ENCODE data around the gene PJA2. TPM values are rescaled to one million over a fixed set of nuclear protein-coding genes. Genes with fewer than 3 reads are reported as not detected.
A peak's percentile ranks its signal among the peaks of the same experiment; 100 is the strongest.
"Not testable (repeated sequence)": the region's sequence is repeated elsewhere in the genome, so short reads cannot be mapped to it uniquely, and the experiment has no call there.

Gene PJA2
- total and polyA plus RNA-seq, 11 donors = 19.0 to 108 (median 85.3) TPM

GRCh38 chr5:109418712-109419352 lies 9.1 kb upstream of the PJA2 start:
- Histone ChIP-seq H3K36me3 (no peaks in the 10 kb centered on the region), H3K27ac (no peak overlapping the region), H3K9me3 (peaks cover 0 to 13% (median 0%) of the 10 kb centered on the region in 12 donors), H3K27me3 (no peaks in the 10 kb centered on the region), H3K4me3 (no peak overlapping the region), H3K4me1 (no peaks in the 10 kb centered on the region)
- intact Hi-C loops (cut with DNase I) = loop anchor here in 2 of 10 donors (10.0 kb wide), 1 partner anchor 694 kb away; no protein-coding TSS in a partner anchor
- TF ChIP-seq CTCF (IDR thresholded peaks at IDR 0.05) = no peak
- no peak for TF ChIP-seq POLR2A (IDR thresholded peaks at IDR 0.05)
- no peak for DNase-seq
- WGBS, 4 donors = 80 to 92% (median 82%) methylated on average over 3 of the region's 3 CpGs
- no peak for ATAC-seq

DNA sequence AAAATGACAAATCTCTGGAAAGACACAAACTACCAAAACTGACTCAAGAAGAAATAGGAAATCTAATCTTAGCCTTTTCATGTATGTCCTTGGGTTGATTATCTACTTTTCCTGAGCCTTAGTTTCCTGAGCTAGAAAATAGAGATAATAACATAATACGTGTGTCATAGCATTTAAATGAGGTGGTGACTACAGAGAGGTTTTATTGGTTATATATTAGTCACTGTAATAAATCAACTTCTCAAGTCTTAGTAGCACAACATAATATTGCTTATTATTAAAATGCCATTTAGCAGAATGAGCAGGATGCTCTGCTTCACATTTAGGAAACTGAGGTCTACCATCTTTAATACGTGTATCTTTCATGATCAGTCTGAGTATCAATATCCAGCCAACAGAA lies 7.1 kb upstream of the PJA2 start:
- Histone ChIP-seq H3K27ac (no peak overlapping the region), H3K4me1 (peaks cover 0 to 15% (median 3%) of the 10 kb centered on the region in 12 donors), H3K36me3 (no peaks in the 10 kb centered on the region), H3K9me3 (peaks cover 0 to 13% (median 0%) of the 10 kb centered on the region in 12 donors), H3K27me3 (no peaks in the 10 kb centered on the region), H3K4me3 (no peak overlapping the region)
- no peak for DNase-seq
- intact Hi-C loops (cut with DNase I) = loop anchor here in 2 of 10 donors (10.0 kb wide), 1 partner anchor 692 kb away; no protein-coding TSS in a partner anchor
- 79 to 84% (median 81%) methylated on average over 2 of the region's 2 CpGs for WGBS, 4 donors
- TF ChIP-seq CTCF (IDR thresholded peaks at IDR 0.05) = no peak
- ATAC-seq = no peak

GRCh38 chr5:109413921-109414461 lies 4.2 kb upstream of the PJA2 start:
- Histone ChIP-seq H3K27ac (peak overlapping the region in 3 of 12 donors; percentile 40 to 99 (median 43)), H3K9me3 (peaks cover 0 to 13% (median 0%) of the 10 kb centered on the region in 12 donors), H3K4me1 (peaks cover 0 to 26% (median 14%) of the 10 kb centered on the region in 12 donors)
- 90 to 96% (median 96%) methylated on average over 2 of the region's 2 CpGs for WGBS, 4 donors
- not testable (repeated sequence) for H3K4me3 ChIP-seq, ATAC-seq, DNase-seq, H3K36me3 ChIP-seq, H3K27me3 ChIP-seq
- intact Hi-C loops (cut with DNase I) = loop anchor here in 3 of 10 donors (5.0 to 10.0 kb wide), 2 partner anchors 67 to 689 kb away; no protein-coding TSS in a partner anchor

GRCh38 chr5:109413458-109413857 lies 3.7 kb upstream of the PJA2 start:
- H3K27ac ChIP-seq = peak overlapping the region in 7 of 12 donors; percentile 17 to 99 (median 40)
- H3K27me3 ChIP-seq = no peaks in the 10 kb centered on the region
- intact Hi-C loops (cut with DNase I) = loop anchor here in 3 of 10 donors (5.0 to 10.0 kb wide), 2 partner anchors 66 to 689 kb away; no protein-coding TSS in a partner anchor
- peaks cover 0 to 13% (median 0%) of the 10 kb centered on the region in 12 donors for H3K9me3 ChIP-seq
- ATAC-seq (no peak), DNase-seq (peak in 2 of 5 donors; percentile 42 to 52)
- TF ChIP-seq POLR2A (IDR thresholded peaks at IDR 0.05) (no peak), CTCF (IDR thresholded peaks at IDR 0.05) (no peak)
- H3K4me3 ChIP-seq = no peak overlapping the region
- no peaks in the 10 kb centered on the region for H3K36me3 ChIP-seq
- H3K4me1 ChIP-seq = peaks cover under 1 to 27% (median 14%) of the 10 kb centered on the region in 12 donors

Data from heart left ventricle (tissue), 16 donors.